Heart right ventricle (tissue), 16 donors: ENCODE data around the gene SRSF7. TPM values are rescaled to one million over a fixed set of nuclear protein-coding genes. Genes with fewer than 3 reads are reported as not detected.

Experiments
- ATAC-seq, 8 donors: fragments of 200-7000 bp; cut with Tn5 transposase; one replicate each; pipeline ENCODE4 v1.9.1; 2020; ENCODE audit warnings: mild to moderate bottlenecking in 8 of 8, moderate library complexity in 8 of 8, moderate number of reproducible peaks in 1 of 8
- DNase-seq, 2 donors: peaks; one replicate each; pipeline ENCODE4 v3.0.0-alpha.2; 2020
- H3K27ac ChIP-seq, 10 donors: fragments of 200-600 bp; sonication (generic) in 2 of 10; one replicate each; pipeline versions ENCODE4 v1.5.0 to v1.8.0; 2020 to 2022; ENCODE audit warnings: mild to moderate bottlenecking in 3 of 10
- H3K27me3 ChIP-seq, 7 donors: fragments of 200-600 bp; one replicate each; pipeline ENCODE4 v1.8.0; 2021 to 2022; ENCODE audit warnings: mild to moderate bottlenecking in 2 of 7
- H3K36me3 ChIP-seq, 9 donors: fragments of 200-600 bp; sonication (generic) in 1 of 9; one replicate each; pipeline versions ENCODE4 v1.5.0 to v1.8.0; 2020 to 2022; ENCODE audit warnings: mild to moderate bottlenecking in 2 of 9
- H3K4me1 ChIP-seq, 9 donors: fragments of 200-600 bp; sonication (generic) in 1 of 9; one replicate each; pipeline versions ENCODE4 v1.5.0 to v1.8.0; 2020 to 2022; ENCODE audit warnings: mild to moderate bottlenecking in 4 of 9
- H3K4me3 ChIP-seq, 10 donors: fragments of 200-600 bp; sonication (generic) in 2 of 10; one replicate each; pipeline versions ENCODE4 v1.5.0 to v1.8.0; 2020 to 2022; ENCODE audit warnings: mild to moderate bottlenecking in 7 of 10, moderate library complexity in 2 of 10
- H3K9me3 ChIP-seq, 11 donors: fragments of 200-600 bp in 10 of 11; sonication (generic) in 2 of 11; one replicate each; pipeline versions ENCODE4 v1.5.0 to v1.8.0; 2013 to 2022; ENCODE audit warnings: mild to moderate bottlenecking in 2 of 11, control low read depth in 1 of 11, moderate library complexity in 1 of 11
- CTCF ChIP-seq, 9 donors: fragments of 200-600 bp; sonication (generic) in 2 of 9; IDR thresholded peaks; one replicate each; pipeline versions ENCODE4 v1.5.0 to v1.8.0; 2021 to 2022; ENCODE audit warnings: antibody characterized with exemption in 9 of 9, mild to moderate bottlenecking in 5 of 9, moderate library complexity in 1 of 9
- WGBS, 2 donors: extraction: QIAGEN DNeasy Blood & Tissue Kit; methylation state at CpG; one replicate each; pipeline ENCODE4 v1.1.7; 2013; ENCODE audit warnings: inconsistent platforms in 1 of 2; 5-methylcytosine and 5-hydroxymethylcytosine counted together
- intact Hi-C, 10 donors: fragments of 100-400 bp; cut with DNase I; formaldehyde crosslinking; loops; one replicate each; pipeline versions ENCODE4 v1.11.1 to v1.14.2; 2022
- polyA plus RNA-seq, 2 donors: library from polyadenylated mRNA; stranded (reverse); fragments of 200-250 nt; gene quantifications; one replicate each; pipeline ENCODE4 v1.2.3, GENCODE V29; 2013
- total RNA-seq, 10 donors: library from RNA; stranded (reverse); fragmentation: NEBNext Ultra II Directional in 3 of 10; extraction: Animal tissue kit (Norgen Biotek cat#: 25700) in 3 of 10; gene quantifications; one replicate each; pipeline versions ENCODE4 v1.2.1 to v1.2.4, GENCODE V29; 2021 to 2023
- donor health status: Arrhythmogenic right ventricular cardiomyopathy.
- donor health status: ischemic (EF 13 %, LVEDD 7.1; RV severe dilation, severe dysfunction).
- donor health status: healthy with polysubstance abuse.
- donor health status: DM: no; HTN: yes; CAD: no.
- donor health status: DM: no; HTN: no; CAD: no.
- donor health status: ischemic (EF 25% LVEDD 6.9; RV normal size, moderate dysfunction).
- donor health status: ischemic (EF 25% LVEDD 5.7; RV mildly dilated, moderate dysfunction).
- donor health status: healthy.
- donor health status: DM: yes; HTN: yes; CAD: no.
- donor health status: Ischemic cardiomyopathy.
- donor health status: ischemic (EF 35%, LVEDD 5.7; RV mildly dilated, moderate dysfunction).
- donor health status: nonischemic (EF 11% LVEDD 7.7; RV severe dilation, severe dysfunction).
- donor health status: DM: yes; HTN: yes; CAD: no.
- donor health status: PGD.
- donor health status: ischemic (EF 29% LVEDD 5.4; RV normal size, mild dysfunction).
- donor health status: nonischemic (EF 23%, LVEDD 6.1; RV moderate dilation, normal function).

The SRSF7 gene
- total and polyA plus RNA-seq, 12 donors, result 33.2 to 98.8 (median 49.5) TPM

GRCh38 chr2:38735999-38736320 is 15.2 kb downstream of the SRSF7 start:
- DNase-seq (no peak), ATAC-seq (peak in 1 of 8 donors; percentile 11)
- Histone ChIP-seq H3K4me1 (peaks cover 0 to 47% (median 22%) of the 10 kb centered on the region in 9 donors), H3K9me3 (peaks cover 0 to 6% (median 0%) of the 10 kb centered on the region in 11 donors), H3K27ac (no peak overlapping the region), H3K4me3 (no peak overlapping the region), H3K27me3 (no peaks in the 10 kb centered on the region), H3K36me3 (peaks cover 0 to 69% (median 13%) of the 10 kb centered on the region in 9 donors)
- intact Hi-C loops, result loop anchor here in 5 of 10 donors (5.0 to 10.0 kb wide), 4 partner anchors 159 to 421 kb away; no protein-coding TSS in a partner anchor
- no peak for TF ChIP-seq CTCF (IDR thresholded peaks at IDR 0.05)
- 66 to 86% methylated on average over 4 of the region's 4 CpGs for WGBS, 2 donors

GRCh38 chr2:38734299-38735058 is 16.7 kb downstream of the SRSF7 start:
- 49 to 68% methylated on average over 9 of the region's 9 CpGs for WGBS, 2 donors
- H3K4me3 ChIP-seq, result no peak overlapping the region
- peaks cover 0 to 37% (median 18%) of the 10 kb centered on the region in 9 donors for H3K4me1 ChIP-seq
- TF ChIP-seq CTCF (IDR thresholded peaks at IDR 0.05), result no peak
- H3K36me3 ChIP-seq, result peaks cover 0 to 77% (median 20%) of the 10 kb centered on the region in 9 donors
- DNase-seq (peak in 1 of 2 donors; percentile 55), ATAC-seq (peak in 6 of 8 donors; percentile 50 to 64 (median 56))
- intact Hi-C loops, result loop anchor here in 6 of 10 donors (5.0 to 10.0 kb wide), 6 partner anchors 152 to 420 kb away; no protein-coding TSS in a partner anchor
- H3K9me3 ChIP-seq, result peaks cover 0 to 5% (median 0%) of the 10 kb centered on the region in 11 donors
- no peaks in the 10 kb centered on the region for H3K27me3 ChIP-seq
- peak overlapping the region in 1 of 10 donors; percentile 9 for H3K27ac ChIP-seq

GRCh38 chr2:38733300-38733971 is 17.7 kb downstream of the SRSF7 start:
- no peak for ATAC-seq
- Histone ChIP-seq H3K36me3 (peaks cover 0 to 70% (median 22%) of the 10 kb centered on the region in 9 donors), H3K9me3 (no peaks in the 10 kb centered on the region), H3K4me3 (no peak overlapping the region), H3K4me1 (peaks cover 0 to 37% (median 18%) of the 10 kb centered on the region in 9 donors), H3K27me3 (no peaks in the 10 kb centered on the region), H3K27ac (no peak overlapping the region)
- intact Hi-C loops, result loop anchor here in 3 of 10 donors (5.0 to 10.0 kb wide), 4 partner anchors 151 to 419 kb away; no protein-coding TSS in a partner anchor
- DNase-seq, result no peak
- WGBS, 2 donors, result 80 to 92% methylated on average over 6 of the region's 6 CpGs
- no peak for TF ChIP-seq CTCF (IDR thresholded peaks at IDR 0.05)

- ATAC-seq, result no peak
- Histone ChIP-seq H3K9me3 (no peaks in the 10 kb centered on the region), H3K27me3 (no peaks in the 10 kb centered on the region), H3K27ac (no peak overlapping the region), H3K4me3 (no peak overlapping the region), H3K4me1 (peaks cover 0 to 27% (median 12%) of the 10 kb centered on the region in 9 donors), H3K36me3 (peaks cover 0 to 60% (median 22%) of the 10 kb centered on the region in 9 donors)
- intact Hi-C loops, result loop anchor here in 3 of 10 donors (5.0 to 10.0 kb wide), 4 partner anchors 149 to 417 kb away; no protein-coding TSS in a partner anchor
- WGBS, 2 donors, result 91 to 94% methylated on average over 14 of the region's 14 CpGs
- TF ChIP-seq CTCF (IDR thresholded peaks at IDR 0.05), result no peak
- no peak for DNase-seq
Observed at GRCh38 chr2:38731684-38732221, 19.4 kb downstream of the SRSF7 start.
